DMS 273 (cell line): ENCODE data around the gene KRTAP7-1.

Experiments
- DNase-seq: peaks from one replicate; lab custom pipeline; 2025; ENCODE audit not compliant: unreplicated experiment; lab: John Stamatoyannopoulos, UW

KRTAP7-1 gene

GRCh38 chr21:30829659-30830058 lies at the start of gene KRTAP7-1:
TSS of gene KRTAP7-1 (minus strand) at chr21:30829759. CDS start at chr21:30829698, 61 bp downstream.
- DNase-seq, result no peak

- DNase-seq, result no peak
Measured at GRCh38 chr21:30874526-30874925, 45.0 kb upstream of the KRTAP7-1 start.

DNA sequence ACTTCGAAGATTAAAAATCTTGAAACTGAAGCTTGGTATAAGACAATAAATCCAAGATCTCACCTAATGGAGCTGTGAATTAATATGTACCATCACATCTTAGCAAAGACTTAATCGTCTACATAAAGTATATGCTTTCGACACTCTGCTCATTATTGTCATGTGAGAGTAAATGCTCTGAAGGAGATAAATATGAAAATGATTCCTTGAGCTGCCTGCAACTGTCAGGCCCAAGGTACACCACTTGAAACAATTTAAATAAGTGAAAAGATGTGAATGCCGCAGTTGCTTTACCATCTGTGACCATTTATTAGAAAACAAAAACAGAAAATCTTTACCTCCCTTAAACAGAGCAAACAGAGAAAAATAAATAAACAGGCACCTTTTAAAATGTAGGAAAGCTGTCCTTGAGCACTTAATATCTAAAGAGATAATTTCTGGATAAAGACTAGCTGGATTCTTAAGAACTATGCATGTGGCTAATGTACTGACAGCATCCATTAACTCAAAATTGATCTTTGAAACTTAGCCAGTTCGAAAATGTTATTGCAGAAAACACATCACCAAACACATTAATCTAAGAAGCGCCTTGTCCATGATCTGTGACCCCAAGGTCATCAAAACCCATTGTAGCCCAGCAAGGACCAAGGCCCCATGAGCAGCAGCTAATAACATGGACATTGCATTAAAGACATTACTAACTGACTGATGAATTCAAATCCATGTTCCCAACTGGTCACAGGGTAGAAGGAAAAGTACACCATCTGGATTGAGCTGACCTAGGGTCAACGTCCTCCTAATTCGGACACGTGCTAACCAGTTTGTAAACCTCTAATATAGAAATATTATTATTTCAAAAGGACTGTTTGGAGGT lies 18.3 kb upstream of the KRTAP7-1 start:
- DNase-seq, result no peak

GRCh38 chr21:30842990-30843389 lies 13.4 kb upstream of the KRTAP7-1 start:
- no peak for DNase-seq

- peak; percentile 36 for DNase-seq
Measured at GRCh38 chr21:30839304-30839703, 9.7 kb upstream of the KRTAP7-1 start.

DNA sequence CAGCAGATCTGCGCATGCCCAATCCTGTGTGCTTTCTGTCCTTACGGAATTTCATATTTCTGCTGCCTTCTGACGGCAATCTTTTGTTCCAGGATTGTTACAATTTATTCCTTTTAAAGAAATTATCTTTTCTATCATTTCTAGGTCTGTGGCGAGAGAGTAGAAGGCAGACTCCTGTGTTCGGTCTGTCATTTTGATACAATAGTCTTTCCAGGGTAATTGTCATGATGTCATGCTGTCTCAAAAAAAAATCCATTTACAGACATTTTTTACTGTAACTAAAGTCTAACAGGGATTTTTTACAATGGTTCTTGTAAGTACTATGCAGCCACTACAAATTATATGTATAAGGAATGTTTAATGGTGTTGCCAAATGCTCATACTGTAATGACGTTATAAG lies 9.0 kb upstream of the KRTAP7-1 start:
- DNase-seq, result no peak

- DNase-seq, result peak; percentile 67
Measured at GRCh38 chr21:30831194-30831765, 1.7 kb upstream of the KRTAP7-1 start.

GRCh38 chr21:30818837-30819610 lies 10.5 kb downstream of the KRTAP7-1 start:
- DNase-seq, result no peak

DNA sequence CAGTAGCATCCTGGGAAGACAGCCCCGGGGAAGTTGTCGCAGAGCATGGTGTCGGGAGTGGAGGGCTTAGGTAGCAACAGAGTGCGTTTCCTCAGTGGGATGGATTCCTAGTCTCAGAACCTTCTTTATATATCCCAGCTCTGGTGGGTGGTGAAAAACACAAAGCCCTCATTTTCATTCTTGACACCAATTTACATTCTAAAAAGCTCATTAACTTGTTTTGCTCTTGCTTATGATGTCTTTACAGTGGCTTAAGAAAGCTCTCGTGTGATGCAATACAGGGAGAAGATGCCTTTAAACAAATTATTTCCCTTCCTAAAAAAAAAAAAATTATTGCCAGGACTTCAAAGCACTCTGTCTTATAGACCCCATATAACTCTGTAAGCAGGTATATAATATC lies 16.4 kb downstream of the KRTAP7-1 start, which contains the start of gene KRTAP8-1:
Gene KRTAP8-1 (minus strand): TSS at position 101 of the 400 bp plus-strand sequence. CDS start 54 bp downstream, at position 47.
- no peak for DNase-seq

DNA sequence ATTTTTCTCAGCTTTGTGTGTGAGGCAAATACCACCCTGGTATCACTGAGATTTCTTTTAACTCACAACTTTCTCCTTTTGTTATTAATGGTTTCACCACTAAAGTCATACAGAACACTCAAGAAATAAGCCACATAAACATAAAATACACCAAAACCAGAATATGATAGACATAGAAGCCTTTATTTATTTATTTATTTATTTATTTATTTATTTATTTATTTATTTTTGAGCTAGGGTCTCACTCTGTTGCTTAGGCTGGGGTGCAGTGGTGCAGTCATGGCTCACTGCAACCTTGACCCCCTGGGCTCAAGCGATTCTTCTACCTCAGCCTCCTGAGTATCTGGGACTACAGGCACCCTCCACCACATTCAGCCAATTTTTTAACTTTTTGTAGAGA lies 29.0 kb downstream of the KRTAP7-1 start:
- DNase-seq, result no peak

GRCh38 chr21:30793581-30794314 lies 35.8 kb downstream of the KRTAP7-1 start:
- no peak for DNase-seq

DNA sequence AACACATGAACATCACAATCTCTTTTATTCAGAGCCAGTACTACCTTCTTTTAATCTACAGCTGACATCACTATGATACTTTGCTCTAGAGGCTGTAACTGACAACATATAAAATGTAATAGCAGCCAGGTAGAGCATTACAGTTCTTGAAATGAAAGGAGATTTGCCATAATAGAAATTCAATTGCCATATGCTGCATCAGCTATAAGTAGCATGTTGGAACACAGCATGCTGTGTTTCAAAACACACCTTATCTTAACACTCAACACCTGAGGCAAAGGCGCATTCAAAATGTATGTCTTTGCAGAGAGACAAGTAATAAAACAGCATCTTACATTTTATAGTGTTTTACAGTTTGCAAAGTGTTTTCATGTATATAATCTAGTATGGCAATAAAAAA lies 50.3 kb downstream of the KRTAP7-1 start:
- no peak for DNase-seq
